ENCODE measurements around the gene CPSF4L.

Gene CPSF4L

DNA sequence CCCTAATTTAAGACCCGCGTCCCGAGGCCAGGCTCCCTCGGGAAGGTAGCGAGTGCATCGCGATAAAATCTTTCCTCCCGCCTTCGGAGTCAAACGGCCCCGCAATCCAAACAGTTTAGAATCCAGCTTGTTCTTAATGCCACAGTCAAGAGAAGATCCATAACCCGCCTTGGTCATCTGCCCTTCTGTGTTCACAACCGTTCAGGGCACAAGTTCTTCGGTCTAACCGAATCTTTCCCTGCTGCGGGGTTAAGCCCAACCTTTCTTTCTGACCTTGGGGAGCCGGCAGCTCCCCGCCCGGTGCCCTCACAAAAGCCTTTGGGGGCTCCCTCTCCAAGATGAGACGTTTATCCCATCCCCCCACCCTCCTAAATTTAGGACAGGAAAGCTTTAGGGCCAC lies 30.3 kb downstream of the CPSF4L start:
- TF ChIP-seq CTCF (conservative IDR thresholded peaks at IDR 0.05; ENCODE audit: low read length), result no peak
- peak overlapping the region; percentile 89 for H3K4me3 ChIP-seq (ENCODE audit: low read length)
- DNase-seq (ENCODE audit: low read depth), result peak; percentile 17

GRCh38 chr17:73230088-73230487 lies 31.6 kb downstream of the CPSF4L start:
- DNase-seq (ENCODE audit: low read depth), result no peak
- no peak overlapping the region for H3K4me3 ChIP-seq (ENCODE audit: low read length)
- no peak for TF ChIP-seq CTCF (conservative IDR thresholded peaks at IDR 0.05; ENCODE audit: low read length)

- no peak overlapping the region for H3K4me3 ChIP-seq (ENCODE audit: low read length)
- no peak for TF ChIP-seq CTCF (conservative IDR thresholded peaks at IDR 0.05; ENCODE audit: low read length)
- peak; percentile 85 for DNase-seq (ENCODE audit: low read depth)
Measured at GRCh38 chr17:73228748-73229236, 32.9 kb downstream of the CPSF4L start.

DNA sequence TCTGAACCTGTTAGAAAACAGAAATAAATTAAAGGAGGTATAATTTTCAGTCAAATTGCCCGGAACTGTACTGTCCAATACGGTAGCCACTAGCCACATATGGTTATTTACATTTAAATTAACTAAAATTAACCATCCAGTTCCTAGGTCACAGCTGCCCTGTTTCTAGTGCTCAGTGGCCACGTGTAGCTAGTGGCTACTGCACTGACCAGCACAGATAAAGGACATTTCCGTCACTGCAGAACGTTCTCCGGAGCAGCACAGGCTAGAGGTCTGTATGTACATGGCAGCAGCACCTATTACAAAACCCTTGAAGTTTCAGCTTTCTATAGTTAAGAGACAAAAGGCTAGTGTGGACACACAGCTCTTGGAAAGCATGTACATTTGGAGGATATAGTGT lies 33.7 kb downstream of the CPSF4L start:
- TF ChIP-seq CTCF (conservative IDR thresholded peaks at IDR 0.05; ENCODE audit: low read length), result no peak
- H3K4me3 ChIP-seq (ENCODE audit: low read length), result no peak overlapping the region
- DNase-seq (ENCODE audit: low read depth), result no peak

- no peak for DNase-seq (ENCODE audit: low read depth)
- no peak overlapping the region for H3K4me3 ChIP-seq (ENCODE audit: low read length)
- no peak for TF ChIP-seq CTCF (conservative IDR thresholded peaks at IDR 0.05; ENCODE audit: low read length)
Measured at GRCh38 chr17:73227379-73227778, 34.3 kb downstream of the CPSF4L start.

DNA sequence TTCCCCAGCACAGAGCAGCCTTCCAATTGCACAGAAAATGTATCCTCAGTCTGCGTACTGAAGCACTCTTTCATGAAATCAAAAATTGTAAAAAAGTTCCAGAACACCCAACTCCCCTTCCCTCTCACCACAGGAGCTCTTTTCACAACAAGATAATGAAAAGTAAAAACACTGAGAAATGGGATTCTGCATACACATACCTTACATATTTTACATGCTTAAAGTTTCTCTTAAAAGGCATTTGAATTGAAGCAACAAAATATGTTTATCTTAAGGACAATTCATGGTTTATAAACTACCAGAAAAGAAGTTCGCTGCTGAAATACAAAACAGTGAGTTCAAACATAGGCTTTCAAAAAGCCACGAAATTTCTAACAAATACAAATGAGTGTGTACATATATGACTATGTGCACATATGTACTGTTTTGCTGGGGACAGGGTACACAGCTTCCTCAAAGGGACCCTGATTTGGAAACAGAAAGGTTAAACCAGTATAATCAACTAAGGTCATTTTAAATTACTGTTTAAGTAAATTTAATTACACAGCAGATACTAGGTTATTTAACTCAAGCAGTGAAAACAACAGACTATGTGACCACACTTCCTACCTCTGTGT lies 35.0 kb downstream of the CPSF4L start:
- no peak for TF ChIP-seq CTCF (conservative IDR thresholded peaks at IDR 0.05; ENCODE audit: low read length)
- no peak overlapping the region for H3K4me3 ChIP-seq (ENCODE audit: low read length)
- peak; percentile 40 for DNase-seq (ENCODE audit: low read depth)

DNA sequence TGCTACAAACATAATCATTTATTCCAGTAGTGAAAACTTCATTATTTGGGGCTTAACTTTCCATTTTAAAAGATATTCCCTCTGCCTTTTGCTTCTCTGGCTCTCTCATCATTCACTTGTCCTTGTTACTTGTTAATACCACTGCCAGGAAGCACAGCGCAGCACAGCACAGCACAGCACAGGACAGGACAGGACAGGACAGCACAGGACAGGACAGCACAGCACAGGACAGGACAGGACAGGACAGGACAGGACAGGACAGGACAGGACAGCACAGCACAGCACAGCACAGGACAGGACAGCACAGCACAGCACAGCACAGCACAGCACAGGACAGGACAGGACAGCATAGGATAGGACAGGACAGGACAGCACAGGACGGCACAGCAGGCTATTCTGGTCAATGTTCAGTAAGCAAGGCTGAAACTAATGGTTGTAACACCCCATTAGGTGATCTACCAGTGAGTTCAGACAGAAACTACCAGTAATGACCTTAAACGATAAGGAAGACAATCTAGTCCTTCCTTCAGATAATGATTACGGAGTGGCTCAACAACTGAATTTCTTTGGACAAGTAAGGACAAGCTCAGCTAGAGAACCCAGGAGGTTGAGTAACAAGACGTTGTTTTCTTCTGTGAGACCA lies 36.9 kb downstream of the CPSF4L start:
- DNase-seq (ENCODE audit: low read depth), result no peak
- H3K4me3 ChIP-seq (ENCODE audit: low read length), result no peak overlapping the region
- TF ChIP-seq CTCF (conservative IDR thresholded peaks at IDR 0.05; ENCODE audit: low read length), result no peak

Measured in AG10803 (cell line).